A549 (cell line): ENCODE measurements around the gene TYRP1.

ENCODE experiments used
- ATOH8 ChIP-seq: fragments of 250-450 bp; sonication (Bioruptor Pico); IDR thresholded peaks from 2 replicates; pipeline ENCODE4 v1.5.0; 2020; ENCODE audit warnings: low read depth, mild to moderate bottlenecking, moderate library complexity
- CBX2 ChIP-seq: fragments of 200-600 bp; sonication (generic); IDR thresholded peaks from 2 replicates; pipeline ENCODE4 v1.6.1; 2016; ENCODE audit warnings: low read depth, mild to moderate bottlenecking, borderline replicate concordance
- CEBPB ChIP-seq, 2 experiments: fragments of >200 bp in 1 of 2; sonication (Bioruptor Twin) in 1 of 2; formaldehyde crosslinking in 1 of 2; IDR thresholded peaks; 2 replicates each; pipeline ENCODE4 v1.6.1; 2012 to 2016
- CTCF ChIP-seq: fragments of >200 bp; sonication (Bioruptor Twin); formaldehyde crosslinking; IDR thresholded peaks from 3 replicates; pipeline ENCODE4 v1.5.1; 2016
- HDAC2 ChIP-seq: fragments of 200-600 bp; sonication (generic); IDR thresholded peaks from 2 replicates; pipeline ENCODE4 v1.6.1; 2016
- KDM5A ChIP-seq: fragments of 200-600 bp; sonication (generic); IDR thresholded peaks from 2 replicates; pipeline ENCODE4 v1.6.1; 2016; ENCODE audit warnings: antibody characterized with exemption, mild to moderate bottlenecking
- MAX ChIP-seq: IDR thresholded peaks from 2 replicates; pipeline ENCODE4 v1.6.1; 2012
- POLR2A ChIP-seq: IDR thresholded peaks from 2 replicates; pipeline ENCODE4 v1.6.1; 2012; ENCODE audit warnings: mild to moderate bottlenecking, low read length
- RNF2 ChIP-seq: fragments of 200-600 bp; sonication (generic); IDR thresholded peaks from 2 replicates; pipeline ENCODE4 v1.6.1; 2016; ENCODE audit warnings: low read depth, mild to moderate bottlenecking, antibody characterized with exemption, moderate library complexity, borderline replicate concordance
- TF ChIP-seq, protein P1 (sequence below): fragments of 150-350 bp; IDR thresholded peaks from 2 replicates; pipeline ENCODE4 v1.6.1; 2014; ENCODE audit warnings: low read depth, mild to moderate bottlenecking, low read length
- TF ChIP-seq, protein P2 (sequence below): fragments of 450-650 bp; IDR thresholded peaks from 2 replicates; pipeline ENCODE4 v1.6.1; 2014; ENCODE audit warnings: antibody characterized with exemption

GRCh38 chr9:12712532-12712931 is 19.3 kb downstream of the TYRP1 start:
- no peak for TF ChIP-seq RNF2
- no peak for TF ChIP-seq MAX
- no peak for TF ChIP-seq KDM5A
- TF ChIP-seq CEBPB (IDR thresholded peaks at IDR 0.05), result no peak
- TF ChIP-seq POLR2A, result no peak
- TF ChIP-seq CTCF, result no peak
- TF ChIP-seq ATOH8, result no peak
- TF ChIP-seq, protein P1, sequence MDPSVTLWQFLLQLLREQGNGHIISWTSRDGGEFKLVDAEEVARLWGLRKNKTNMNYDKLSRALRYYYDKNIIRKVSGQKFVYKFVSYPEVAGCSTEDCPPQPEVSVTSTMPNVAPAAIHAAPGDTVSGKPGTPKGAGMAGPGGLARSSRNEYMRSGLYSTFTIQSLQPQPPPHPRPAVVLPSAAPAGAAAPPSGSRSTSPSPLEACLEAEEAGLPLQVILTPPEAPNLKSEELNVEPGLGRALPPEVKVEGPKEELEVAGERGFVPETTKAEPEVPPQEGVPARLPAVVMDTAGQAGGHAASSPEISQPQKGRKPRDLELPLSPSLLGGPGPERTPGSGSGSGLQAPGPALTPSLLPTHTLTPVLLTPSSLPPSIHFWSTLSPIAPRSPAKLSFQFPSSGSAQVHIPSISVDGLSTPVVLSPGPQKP, result no peak
- no peak for TF ChIP-seq HDAC2
- no peak for TF ChIP-seq CBX2
- TF ChIP-seq, protein P2, sequence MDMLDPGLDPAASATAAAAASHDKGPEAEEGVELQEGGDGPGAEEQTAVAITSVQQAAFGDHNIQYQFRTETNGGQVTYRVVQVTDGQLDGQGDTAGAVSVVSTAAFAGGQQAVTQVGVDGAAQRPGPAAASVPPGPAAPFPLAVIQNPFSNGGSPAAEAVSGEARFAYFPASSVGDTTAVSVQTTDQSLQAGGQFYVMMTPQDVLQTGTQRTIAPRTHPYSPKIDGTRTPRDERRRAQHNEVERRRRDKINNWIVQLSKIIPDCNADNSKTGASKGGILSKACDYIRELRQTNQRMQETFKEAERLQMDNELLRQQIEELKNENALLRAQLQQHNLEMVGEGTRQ, result no peak
